Left renal pelvis (tissue), 4 donors: ENCODE data around the gene MYO3A. TPM values are rescaled to one million over a fixed set of nuclear protein-coding genes. Genes with fewer than 3 reads are reported as not detected.
A peak's percentile ranks its signal among the peaks of the same experiment; 100 is the strongest.

ENCODE experiments used
- DNase-seq, 4 donors: peaks; one replicate each; pipeline ENCODE4 v3.0.0-alpha.2; 2013; ENCODE audit warnings: low read depth in 4 of 4, low spot score in 3 of 4
- polyA plus RNA-seq, 4 donors: library from polyadenylated mRNA; unstranded; fragments of 120-200 nt; gene quantifications; one replicate each; pipeline ENCODE4 v1.2.1, GENCODE V29; 2013; ENCODE audit not compliant: insufficient read length in 4 of 4

MYO3A gene
- polyA plus RNA-seq, 4 donors, result 1.2 to 10.0 (median 6.6) TPM

DNA sequence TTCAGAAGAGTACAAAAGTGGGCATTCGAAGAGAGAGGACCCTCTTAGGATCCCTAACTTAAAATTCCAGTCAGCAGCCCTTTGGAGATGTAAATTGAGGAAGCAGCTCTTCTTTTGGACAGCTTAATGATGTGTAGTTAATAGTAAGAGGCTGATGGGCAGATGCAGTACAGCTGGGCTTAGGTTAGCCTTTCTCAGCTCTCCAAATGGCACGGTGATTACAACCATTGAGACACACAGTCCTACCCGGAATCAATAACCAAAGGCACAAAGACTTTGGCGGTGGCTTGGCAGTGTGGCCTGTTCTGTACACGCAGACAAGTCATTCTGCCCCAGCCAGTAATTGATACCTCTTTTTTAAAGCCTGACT is 309.3 kb downstream of the MYO3A start:
- DNase-seq, result peak in 1 of 4 donors; percentile 21

DNA sequence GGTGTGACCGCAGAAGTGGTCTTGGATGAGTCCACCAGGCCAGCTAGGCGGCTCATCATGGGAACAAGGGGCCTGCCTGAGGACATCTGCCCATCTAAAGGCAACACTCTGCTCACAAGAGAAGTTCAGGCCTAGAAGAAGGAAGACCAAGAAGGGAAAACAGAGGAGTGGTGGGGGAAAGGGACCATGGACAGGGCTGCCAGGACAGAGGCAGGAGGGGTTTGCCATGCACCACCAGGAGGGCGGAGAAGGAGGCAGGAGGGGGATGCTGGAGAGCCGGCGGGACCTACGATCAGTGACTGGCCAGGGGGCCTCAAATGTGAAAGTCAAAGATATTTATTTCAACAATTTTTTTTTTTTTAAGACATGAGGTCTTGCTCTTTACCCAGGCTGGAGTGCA is 315.7 kb downstream of the MYO3A start:
- DNase-seq, result no peak

GRCh38 chr10:26251925-26252324 is 317.9 kb downstream of the MYO3A start:
- no peak for DNase-seq

- DNase-seq, result no peak
These were observed 320.6 kb downstream of the MYO3A start for GRCh38 chr10:26254616-26255015.

- DNase-seq, result no peak
These were observed 325.3 kb downstream of the MYO3A start for GRCh38 chr10:26259341-26259740.
